Measurements from ENCODE around the gene HTT-AS. TPM values are rescaled to one million over a fixed set of nuclear protein-coding genes. Genes with fewer than 3 reads are reported as not detected.

The HTT-AS gene
- total and polyA plus RNA-seq, 2 of the 13 experiments (the other 11 are each of a cell fraction or from before 2014, with no cell fraction given): not detected

DNA sequence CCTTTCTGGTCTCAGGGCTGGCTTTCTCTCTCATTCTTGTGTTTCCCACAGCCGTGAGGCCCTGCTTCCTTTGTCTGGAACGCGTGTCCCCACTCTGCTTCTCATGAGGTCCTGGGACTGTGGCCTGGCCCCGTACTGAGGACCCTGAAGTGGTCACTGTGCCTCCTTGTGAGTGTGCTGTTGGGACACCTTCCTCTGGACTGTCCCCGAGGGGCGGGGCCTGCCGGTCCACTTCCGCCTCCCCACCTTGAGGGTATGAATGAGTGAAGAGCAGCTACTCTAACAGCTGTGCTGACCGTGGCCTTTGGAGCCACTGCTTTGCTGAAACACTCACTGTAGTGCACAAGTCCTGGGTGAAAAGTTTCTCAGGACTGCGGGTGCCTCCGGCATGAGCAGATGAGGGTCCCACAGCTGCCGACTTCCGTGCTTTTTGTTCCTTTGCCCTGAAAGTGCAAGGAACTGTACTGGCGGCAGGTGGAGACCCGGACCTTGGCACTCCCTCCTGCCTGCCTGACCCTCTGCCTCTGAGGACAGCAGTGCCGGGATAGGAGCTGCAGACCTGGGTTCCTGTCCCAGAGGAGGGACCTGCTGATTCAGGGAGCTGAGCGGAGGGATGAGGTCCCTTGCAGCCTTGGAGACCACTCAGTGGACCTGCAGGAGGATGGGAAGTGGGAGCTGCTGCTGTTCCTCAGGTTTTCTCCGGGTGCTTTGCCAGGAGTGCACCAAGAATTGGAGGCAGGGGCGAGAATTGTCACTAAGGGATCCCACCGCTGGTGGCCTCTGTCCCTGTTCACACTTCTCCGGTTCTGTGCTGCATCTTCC lies 38.0 kb downstream of the HTT-AS start (continued):
- TF ChIP-seq MAF1 (CRISPR knock-in tag; IDR thresholded peaks at IDR 0.05; ENCODE audit: borderline replicate concordance) (no peak), LCORL (IDR thresholded peaks at IDR 0.05) (no peak), LCORL (CRISPR knock-in tag; IDR thresholded peaks at IDR 0.05) (peak; percentile 42; the same call in 1 of the 2 replicates), GABPA (IDR thresholded peaks at IDR 0.05; ENCODE audit: low read depth, low read length) (peak; percentile 42; the same call in 1 of the 2 replicates), GABPA (CRISPR knock-in tag; IDR thresholded peaks at IDR 0.05; ENCODE audit: low read depth) (peak; percentile 76), ZNF138 (CRISPR knock-in tag; IDR thresholded peaks at IDR 0.05; ENCODE audit: low read depth) (no peak), POLR2AphosphoS5 (IDR thresholded peaks at IDR 0.05; ENCODE audit: low read depth, low read length) (peak; percentile 48; the same call in 1 of the 2 replicates), RXRA (CRISPR knock-in tag; IDR thresholded peaks at IDR 0.05) (peak; percentile 18; the same call in 1 of the 2 replicates), EHMT2 (IDR thresholded peaks at IDR 0.05; ENCODE audit: borderline replicate concordance, low read depth, low read length) (no peak), ERF (CRISPR knock-in tag; IDR thresholded peaks at IDR 0.05) (peak; percentile 37; the same call in 1 of the 2 replicates), ZMYM4 (CRISPR knock-in tag; IDR thresholded peaks at IDR 0.05) (peak; percentile 33; the same call in 1 of the 2 replicates), ZNF629 (CRISPR knock-in tag; conservative IDR thresholded peaks at IDR 0.05) (no peak), KAT8 (CRISPR knock-in tag; IDR thresholded peaks at IDR 0.05) (0 out of 2 replicates have a peak, but pooled peaks have one; percentile 53), POLR2A (IDR thresholded peaks at IDR 0.05; ENCODE audit: insufficient read depth in 1 of 2, low read depth in 2 of 2, low read length in 2 of 2) (peak in 1 of 2 experiments; percentile 52; a peak in 2 of 4 replicates), NFRKB (IDR thresholded peaks at IDR 0.05) (no peak), HDAC1 (CRISPR knock-in tag; IDR thresholded peaks at IDR 0.05) (0 out of 2 replicates have a peak, but pooled peaks have one; percentile 16), BRCA1 (CRISPR knock-in tag; IDR thresholded peaks at IDR 0.05) (no peak)
- TF ChIP-seq, protein P1, sequence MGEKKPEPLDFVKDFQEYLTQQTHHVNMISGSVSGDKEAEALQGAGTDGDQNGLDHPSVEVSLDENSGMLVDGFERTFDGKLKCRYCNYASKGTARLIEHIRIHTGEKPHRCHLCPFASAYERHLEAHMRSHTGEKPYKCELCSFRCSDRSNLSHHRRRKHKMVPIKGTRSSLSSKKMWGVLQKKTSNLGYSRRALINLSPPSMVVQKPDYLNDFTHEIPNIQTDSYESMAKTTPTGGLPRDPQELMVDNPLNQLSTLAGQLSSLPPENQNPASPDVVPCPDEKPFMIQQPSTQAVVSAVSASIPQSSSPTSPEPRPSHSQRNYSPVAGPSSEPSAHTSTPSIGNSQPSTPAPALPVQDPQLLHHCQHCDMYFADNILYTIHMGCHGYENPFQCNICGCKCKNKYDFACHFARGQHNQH (CRISPR knock-in tag; IDR thresholded peaks at IDR 0.05): no peak
- TF ChIP-seq, protein P2, sequence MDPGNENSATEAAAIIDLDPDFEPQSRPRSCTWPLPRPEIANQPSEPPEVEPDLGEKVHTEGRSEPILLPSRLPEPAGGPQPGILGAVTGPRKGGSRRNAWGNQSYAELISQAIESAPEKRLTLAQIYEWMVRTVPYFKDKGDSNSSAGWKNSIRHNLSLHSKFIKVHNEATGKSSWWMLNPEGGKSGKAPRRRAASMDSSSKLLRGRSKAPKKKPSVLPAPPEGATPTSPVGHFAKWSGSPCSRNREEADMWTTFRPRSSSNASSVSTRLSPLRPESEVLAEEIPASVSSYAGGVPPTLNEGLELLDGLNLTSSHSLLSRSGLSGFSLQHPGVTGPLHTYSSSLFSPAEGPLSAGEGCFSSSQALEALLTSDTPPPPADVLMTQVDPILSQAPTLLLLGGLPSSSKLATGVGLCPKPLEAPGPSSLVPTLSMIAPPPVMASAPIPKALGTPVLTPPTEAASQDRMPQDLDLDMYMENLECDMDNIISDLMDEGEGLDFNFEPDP (CRISPR knock-in tag; conservative IDR thresholded peaks at IDR 0.05): no peak
- TF ChIP-seq, protein P3, sequence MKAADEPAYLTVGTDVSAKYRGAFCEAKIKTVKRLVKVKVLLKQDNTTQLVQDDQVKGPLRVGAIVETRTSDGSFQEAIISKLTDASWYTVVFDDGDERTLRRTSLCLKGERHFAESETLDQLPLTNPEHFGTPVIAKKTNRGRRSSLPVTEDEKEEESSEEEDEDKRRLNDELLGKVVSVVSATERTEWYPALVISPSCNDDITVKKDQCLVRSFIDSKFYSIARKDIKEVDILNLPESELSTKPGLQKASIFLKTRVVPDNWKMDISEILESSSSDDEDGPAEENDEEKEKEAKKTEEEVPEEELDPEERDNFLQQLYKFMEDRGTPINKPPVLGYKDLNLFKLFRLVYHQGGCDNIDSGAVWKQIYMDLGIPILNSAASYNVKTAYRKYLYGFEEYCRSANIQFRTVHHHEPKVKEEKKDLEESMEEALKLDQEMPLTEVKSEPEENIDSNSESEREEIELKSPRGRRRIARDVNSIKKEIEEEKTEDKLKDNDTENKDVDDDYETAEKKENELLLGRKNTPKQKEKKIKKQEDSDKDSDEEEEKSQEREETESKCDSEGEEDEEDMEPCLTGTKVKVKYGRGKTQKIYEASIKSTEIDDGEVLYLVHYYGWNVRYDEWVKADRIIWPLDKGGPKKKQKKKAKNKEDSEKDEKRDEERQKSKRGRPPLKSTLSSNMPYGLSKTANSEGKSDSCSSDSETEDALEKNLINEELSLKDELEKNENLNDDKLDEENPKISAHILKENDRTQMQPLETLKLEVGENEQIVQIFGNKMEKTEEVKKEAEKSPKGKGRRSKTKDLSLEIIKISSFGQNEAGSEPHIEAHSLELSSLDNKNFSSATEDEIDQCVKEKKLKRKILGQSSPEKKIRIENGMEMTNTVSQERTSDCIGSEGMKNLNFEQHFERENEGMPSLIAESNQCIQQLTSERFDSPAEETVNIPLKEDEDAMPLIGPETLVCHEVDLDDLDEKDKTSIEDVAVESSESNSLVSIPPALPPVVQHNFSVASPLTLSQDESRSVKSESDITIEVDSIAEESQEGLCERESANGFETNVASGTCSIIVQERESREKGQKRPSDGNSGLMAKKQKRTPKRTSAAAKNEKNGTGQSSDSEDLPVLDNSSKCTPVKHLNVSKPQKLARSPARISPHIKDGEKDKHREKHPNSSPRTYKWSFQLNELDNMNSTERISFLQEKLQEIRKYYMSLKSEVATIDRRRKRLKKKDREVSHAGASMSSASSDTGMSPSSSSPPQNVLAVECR (CRISPR knock-in tag; IDR thresholded peaks at IDR 0.05; ENCODE audit: borderline replicate concordance): peak; percentile 46; the same call in 1 of the 2 replicates
- TF ChIP-seq, protein P4, sequence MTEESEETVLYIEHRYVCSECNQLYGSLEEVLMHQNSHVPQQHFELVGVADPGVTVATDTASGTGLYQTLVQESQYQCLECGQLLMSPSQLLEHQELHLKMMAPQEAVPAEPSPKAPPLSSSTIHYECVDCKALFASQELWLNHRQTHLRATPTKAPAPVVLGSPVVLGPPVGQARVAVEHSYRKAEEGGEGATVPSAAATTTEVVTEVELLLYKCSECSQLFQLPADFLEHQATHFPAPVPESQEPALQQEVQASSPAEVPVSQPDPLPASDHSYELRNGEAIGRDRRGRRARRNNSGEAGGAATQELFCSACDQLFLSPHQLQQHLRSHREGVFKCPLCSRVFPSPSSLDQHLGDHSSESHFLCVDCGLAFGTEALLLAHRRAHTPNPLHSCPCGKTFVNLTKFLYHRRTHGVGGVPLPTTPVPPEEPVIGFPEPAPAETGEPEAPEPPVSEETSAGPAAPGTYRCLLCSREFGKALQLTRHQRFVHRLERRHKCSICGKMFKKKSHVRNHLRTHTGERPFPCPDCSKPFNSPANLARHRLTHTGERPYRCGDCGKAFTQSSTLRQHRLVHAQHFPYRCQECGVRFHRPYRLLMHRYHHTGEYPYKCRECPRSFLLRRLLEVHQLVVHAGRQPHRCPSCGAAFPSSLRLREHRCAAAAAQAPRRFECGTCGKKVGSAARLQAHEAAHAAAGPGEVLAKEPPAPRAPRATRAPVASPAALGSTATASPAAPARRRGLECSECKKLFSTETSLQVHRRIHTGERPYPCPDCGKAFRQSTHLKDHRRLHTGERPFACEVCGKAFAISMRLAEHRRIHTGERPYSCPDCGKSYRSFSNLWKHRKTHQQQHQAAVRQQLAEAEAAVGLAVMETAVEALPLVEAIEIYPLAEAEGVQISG (CRISPR knock-in tag; IDR thresholded peaks at IDR 0.05): peak; percentile 49; the same call in 1 of the 2 replicates
